Stomach (tissue), 4 donors: ENCODE data around the gene MYBBP1A.

Experiments
- CTCF ChIP-seq, 7 experiments: fragments of 450-650 bp in 4 of 7; fragments of 200-600 bp in 3 of 7; sonication (generic) in 3 of 7; IDR thresholded peaks; one replicate each; pipeline ENCODE4 v1.5.1; 2016 to 2019; ENCODE audit warnings: antibody characterized with exemption in 7 of 7, control low read depth in 2 of 7, mild to moderate bottlenecking in 1 of 7
- POLR2A ChIP-seq, 4 donors: fragments of 450-650 bp; IDR thresholded peaks; one replicate each; pipeline ENCODE4 v1.6.1; 2016; ENCODE audit warnings: antibody characterized with exemption in 4 of 4, control low read depth in 2 of 4, mild to moderate bottlenecking in 1 of 4, moderate library complexity in 1 of 4
- POLR2AphosphoS5 ChIP-seq, 3 donors: sonication (generic); formaldehyde crosslinking; IDR thresholded peaks; one replicate each; pipeline ENCODE4 v1.6.1; 2016; ENCODE audit warnings: antibody characterized with exemption in 3 of 3

- no peak for TF ChIP-seq CTCF (IDR thresholded peaks at IDR 0.05)
- no peak for TF ChIP-seq POLR2A (IDR thresholded peaks at IDR 0.05)
- TF ChIP-seq POLR2AphosphoS5 (IDR thresholded peaks at IDR 0.05): peak in 2 of 3 donors; percentile 71
These were observed 39.7 kb downstream of the MYBBP1A start for GRCh38 chr17:4515501-4515900.
